Measurements from ENCODE around the gene SMYD3. TPM values are rescaled to one million over a fixed set of nuclear protein-coding genes. Genes with fewer than 3 reads are reported as not detected.

The SMYD3 gene
- total and polyA plus RNA-seq, 2 of the 4 experiments (the other 2 are of a cell fraction): 26.5 to 37.6 TPM

DNA sequence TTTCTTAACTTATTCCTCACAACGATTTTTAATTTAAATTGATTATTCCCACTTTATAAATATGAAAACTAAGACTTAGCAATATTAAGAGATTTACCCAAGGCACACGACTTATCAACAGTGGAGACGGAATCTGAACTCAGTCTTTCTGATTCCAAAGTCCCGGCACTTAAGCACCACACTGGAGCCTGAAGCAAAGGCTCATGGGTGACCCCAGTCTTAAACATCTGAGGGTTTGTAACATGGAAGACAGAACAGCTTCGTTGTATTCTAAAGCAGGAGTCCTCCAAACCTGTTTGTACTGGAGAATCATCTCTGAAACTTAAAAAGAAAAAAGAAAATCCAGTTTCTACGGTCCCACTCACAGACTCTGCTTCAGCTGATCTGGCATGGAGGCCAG, 519.5 kb downstream of the SMYD3 start:
- Histone ChIP-seq H4K91ac (ENCODE audit: insufficient read depth, low read depth, low read length) (peak overlapping the region; percentile 55; the same call in 1 of the 2 replicates), H3K23ac (ENCODE audit: low read depth, low read length) (no peak overlapping the region), H3K14ac (replicated peaks; ENCODE audit: low read depth, low read length) (peak overlapping the region; percentile 37; the same call in 1 of the 2 replicates), H4K5ac (ENCODE audit: low read depth, low read length) (no peak overlapping the region), H4K8ac (ENCODE audit: low read depth in 2 of 2, low read length in 2 of 2) (peak overlapping the region in 1 of 2 experiments; percentile 57; a peak in 1 of 4 replicates), H3K36me3 (ENCODE audit: control insufficient read depth, insufficient read depth, low read length) (no peaks in the 10 kb centered on the region), H3K4me2 (ENCODE audit: low read depth, low read length) (no peak overlapping the region), H2AK9ac (replicated peaks; ENCODE audit: low read depth, low read length, poor library complexity) (no peak overlapping the region), H2AFZ (replicated peaks; ENCODE audit: low read length, poor library complexity) (no peak overlapping the region), H3K9me3 (ENCODE audit: control insufficient read depth, insufficient read depth, low read length) (no peaks in the 10 kb centered on the region), H3K27ac (ENCODE audit: insufficient read depth, low read length) (no peak overlapping the region), H3K56ac (ENCODE audit: extremely low read depth, insufficient read depth, low read length) (no peak overlapping the region), H3K9me1 (ENCODE audit: insufficient read depth, low read length) (peaks cover 11% of the 10 kb centered on the region), H3K4ac (ENCODE audit: low read depth, low read length) (peak overlapping the region; percentile 58; the same call in 1 of the 2 replicates), H2BK120ac (ENCODE audit: low read depth, low read length) (peak overlapping the region; percentile 65; the same call in 1 of the 2 replicates), H3K4me1 (ENCODE audit: control insufficient read depth, insufficient read depth, low read length) (peaks cover 12% of the 10 kb centered on the region), H3K79me1 (ENCODE audit: low read depth in 1 of 2, low read length in 2 of 2) (peaks cover 0 to 4% of the 10 kb centered on the region in 2 experiments; a peak in 1 of 4 replicates), H4K20me1 (ENCODE audit: insufficient read depth, low read length) (no peaks in the 10 kb centered on the region), H2BK20ac (ENCODE audit: low read depth, low read length) (peak overlapping the region; percentile 83; the same call in 1 of the 2 replicates), H3K9ac (ENCODE audit: low read depth, low read length) (no peak overlapping the region), H3K27me3 (ENCODE audit: control insufficient read depth, insufficient read depth, low read length) (no peaks in the 10 kb centered on the region), H2BK5ac (ENCODE audit: low read depth, low read length, poor library complexity, severe bottlenecking) (no peak overlapping the region), H2BK15ac (ENCODE audit: low read depth, low read length) (peak overlapping the region; percentile 68; the same call in 1 of the 3 replicates), H3K4me3 (ENCODE audit: insufficient read depth, low read depth, low read length) (no peak overlapping the region), H3K18ac (ENCODE audit: low read depth, low read length) (peak overlapping the region; percentile 11; the same call in 1 of the 2 replicates), H2AK5ac (ENCODE audit: low read depth, low read length) (peak overlapping the region; percentile 68; the same call in 1 of the 2 replicates)
- ATAC-seq (ENCODE audit: low read depth): no peak
- CTCF ChIA-PET: interaction anchor here (1.0 kb wide), 1 partner anchor 830 kb away, joined by 3 read pairs; no protein-coding TSS in a partner anchor
- dilution Hi-C loops (cut with HindIII; ENCODE audit: low sequenced_read_pairs, unreplicated experiment) (no loop called here), in situ Hi-C loops (cut with MboI; ENCODE audit: low sequenced_read_pairs) (no loop called here), intact Hi-C loops (cut with micrococcal nuclease) (loop anchor here (5.0 kb wide), 1 partner anchor 115 kb away; no protein-coding TSS in a partner anchor)
- BruUV-seq (replicated peaks): no TSS peak
- 100% methylated on average over 1 to 3 of the region's 6 CpGs for WGBS, 2 experiments (ENCODE audit: extremely low coverage in 2 of 2, insufficient read length in 1 of 2)
- TF ChIP-seq, protein P1, sequence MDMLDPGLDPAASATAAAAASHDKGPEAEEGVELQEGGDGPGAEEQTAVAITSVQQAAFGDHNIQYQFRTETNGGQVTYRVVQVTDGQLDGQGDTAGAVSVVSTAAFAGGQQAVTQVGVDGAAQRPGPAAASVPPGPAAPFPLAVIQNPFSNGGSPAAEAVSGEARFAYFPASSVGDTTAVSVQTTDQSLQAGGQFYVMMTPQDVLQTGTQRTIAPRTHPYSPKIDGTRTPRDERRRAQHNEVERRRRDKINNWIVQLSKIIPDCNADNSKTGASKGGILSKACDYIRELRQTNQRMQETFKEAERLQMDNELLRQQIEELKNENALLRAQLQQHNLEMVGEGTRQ (IDR thresholded peaks at IDR 0.05; ENCODE audit: low read depth, low read length): no peak
- TF ChIP-seq RFX5 (IDR thresholded peaks at IDR 0.05; ENCODE audit: low read depth, low read length): no peak
- TF ChIP-seq, protein P2, sequence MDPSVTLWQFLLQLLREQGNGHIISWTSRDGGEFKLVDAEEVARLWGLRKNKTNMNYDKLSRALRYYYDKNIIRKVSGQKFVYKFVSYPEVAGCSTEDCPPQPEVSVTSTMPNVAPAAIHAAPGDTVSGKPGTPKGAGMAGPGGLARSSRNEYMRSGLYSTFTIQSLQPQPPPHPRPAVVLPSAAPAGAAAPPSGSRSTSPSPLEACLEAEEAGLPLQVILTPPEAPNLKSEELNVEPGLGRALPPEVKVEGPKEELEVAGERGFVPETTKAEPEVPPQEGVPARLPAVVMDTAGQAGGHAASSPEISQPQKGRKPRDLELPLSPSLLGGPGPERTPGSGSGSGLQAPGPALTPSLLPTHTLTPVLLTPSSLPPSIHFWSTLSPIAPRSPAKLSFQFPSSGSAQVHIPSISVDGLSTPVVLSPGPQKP (IDR thresholded peaks at IDR 0.05; ENCODE audit: borderline replicate concordance, low read depth, low read length): no peak
- no peak for TF ChIP-seq RCOR1 (IDR thresholded peaks at IDR 0.05; ENCODE audit: insufficient replicate concordance, low read length)
- TF ChIP-seq BHLHE40 (IDR thresholded peaks at IDR 0.05; ENCODE audit: low read depth, low read length): no peak
- TF ChIP-seq CEBPB (IDR thresholded peaks at IDR 0.05; ENCODE audit: low read depth, low read length): no peak
- TF ChIP-seq FOS (IDR thresholded peaks at IDR 0.05; ENCODE audit: low read depth, low read length): no peak
- TF ChIP-seq NFE2L2 (IDR thresholded peaks at IDR 0.05; ENCODE audit: low read depth, low read length): no peak
- TF ChIP-seq MXI1 (IDR thresholded peaks at IDR 0.05; ENCODE audit: borderline replicate concordance, low read depth, low read length): no peak
- TF ChIP-seq CHD1 (IDR thresholded peaks at IDR 0.05; ENCODE audit: low read depth, low read length): no peak
- no peak for TF ChIP-seq SMC3 (IDR thresholded peaks at IDR 0.05; ENCODE audit: low read depth, low read length)
- no peak for TF ChIP-seq POLR2A (IDR thresholded peaks at IDR 0.05; ENCODE audit: low read depth, low read length)
- TF ChIP-seq RAD21 (IDR thresholded peaks at IDR 0.05; ENCODE audit: low read length): no peak
- TF ChIP-seq MAFK (IDR thresholded peaks at IDR 0.05; ENCODE audit: low read depth, low read length): no peak
- TF ChIP-seq MAZ (IDR thresholded peaks at IDR 0.05; ENCODE audit: borderline replicate concordance, low read depth, low read length): no peak
- TF ChIP-seq, protein P3, sequence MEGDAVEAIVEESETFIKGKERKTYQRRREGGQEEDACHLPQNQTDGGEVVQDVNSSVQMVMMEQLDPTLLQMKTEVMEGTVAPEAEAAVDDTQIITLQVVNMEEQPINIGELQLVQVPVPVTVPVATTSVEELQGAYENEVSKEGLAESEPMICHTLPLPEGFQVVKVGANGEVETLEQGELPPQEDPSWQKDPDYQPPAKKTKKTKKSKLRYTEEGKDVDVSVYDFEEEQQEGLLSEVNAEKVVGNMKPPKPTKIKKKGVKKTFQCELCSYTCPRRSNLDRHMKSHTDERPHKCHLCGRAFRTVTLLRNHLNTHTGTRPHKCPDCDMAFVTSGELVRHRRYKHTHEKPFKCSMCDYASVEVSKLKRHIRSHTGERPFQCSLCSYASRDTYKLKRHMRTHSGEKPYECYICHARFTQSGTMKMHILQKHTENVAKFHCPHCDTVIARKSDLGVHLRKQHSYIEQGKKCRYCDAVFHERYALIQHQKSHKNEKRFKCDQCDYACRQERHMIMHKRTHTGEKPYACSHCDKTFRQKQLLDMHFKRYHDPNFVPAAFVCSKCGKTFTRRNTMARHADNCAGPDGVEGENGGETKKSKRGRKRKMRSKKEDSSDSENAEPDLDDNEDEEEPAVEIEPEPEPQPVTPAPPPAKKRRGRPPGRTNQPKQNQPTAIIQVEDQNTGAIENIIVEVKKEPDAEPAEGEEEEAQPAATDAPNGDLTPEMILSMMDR (conservative IDR thresholded peaks at IDR 0.05; ENCODE audit: low read depth, low read length): no peak
- DNase-seq: no peak
- POLR2A ChIA-PET (ENCODE audit: unreplicated experiment): no interaction called here
